Neural cell (in vitro differentiated cells): ENCODE measurements around the gene ASS1. TPM values are rescaled to one million over a fixed set of nuclear protein-coding genes. Genes with fewer than 3 reads are reported as not detected.

ENCODE experiments used
- H2AFZ ChIP-seq: fragments of 200-600, 300-800 bp; sonication (generic), shearing (Covaris generic); 2 replicates; pipeline ENCODE4 v1.6.0; 2014; ENCODE audit warnings: low read depth, mild to moderate bottlenecking, antibody characterized with exemption, low read length, moderate library complexity
- H3F3A ChIP-seq: fragments of 200-600 bp; shearing (Covaris generic); 2 replicates; pipeline ENCODE4 v1.6.1; 2016; ENCODE audit warnings: mild to moderate bottlenecking, moderate library complexity, mixed read lengths, antibody characterized with exemption, low read length; ENCODE audit not compliant: insufficient read depth, poor library complexity, severe bottlenecking
- H3K27ac ChIP-seq: fragments of 200-600, 300-800 bp; sonication (generic), shearing (Covaris generic); 2 replicates; pipeline ENCODE4 v1.5.1; 2014; ENCODE audit warnings: mild to moderate bottlenecking, low read length, moderate library complexity
- H3K27me3 ChIP-seq: fragments of 300-800, 200-600 bp; sonication (generic), shearing (Covaris generic); 2 replicates; pipeline ENCODE4 v1.6.0; 2014; ENCODE audit warnings: mild to moderate bottlenecking, low read depth, low read length, moderate library complexity; ENCODE audit not compliant: insufficient read depth
- H3K36me3 ChIP-seq: fragments of 300-800, 200-600 bp; sonication (generic), shearing (Covaris generic); 2 replicates; pipeline ENCODE4 v1.5.1; 2014; ENCODE audit warnings: mild to moderate bottlenecking, antibody characterized with exemption, low read length, moderate library complexity; ENCODE audit not compliant: insufficient read depth
- H3K4me2 ChIP-seq: fragments of 300-800, 200-600 bp; sonication (generic), shearing (Covaris generic); 2 replicates; pipeline ENCODE4 v1.6.0; 2014; ENCODE audit warnings: mild to moderate bottlenecking, low read length
- H3K4me3 ChIP-seq: fragments of 300-800, 200-600 bp; sonication (generic), shearing (Covaris generic); 2 replicates; pipeline ENCODE4 v1.5.1; 2014; ENCODE audit warnings: mild to moderate bottlenecking, low read length, moderate library complexity
- H3K79me2 ChIP-seq: fragments of 200-600 bp; shearing (Covaris generic); replicated peaks from 2 replicates; pipeline ENCODE4 v1.6.0; 2014; ENCODE audit warnings: mild to moderate bottlenecking, low read length, moderate library complexity; ENCODE audit not compliant: insufficient read depth
- H3K9ac ChIP-seq: fragments of 300-800, 200-600 bp; sonication (generic), shearing (Covaris generic); 2 replicates; pipeline ENCODE4 v1.6.1; 2016; ENCODE audit warnings: mild to moderate bottlenecking, low read length, mixed read lengths
- H3K9me2 ChIP-seq: fragments of 200-600 bp; shearing (Covaris generic); 2 replicates; pipeline ENCODE4 v1.6.1; 2016; ENCODE audit warnings: mild to moderate bottlenecking, low read length, mixed read lengths; ENCODE audit not compliant: insufficient read depth
- H3K9me3 ChIP-seq: fragments of 200-600, 300-800 bp; sonication (generic), shearing (Covaris generic); 2 replicates; pipeline ENCODE4 v1.6.1; 2016; ENCODE audit warnings: mild to moderate bottlenecking, mixed run types, low read length, moderate library complexity, mixed read lengths
- H4K20me1 ChIP-seq: fragments of 200-600 bp; shearing (Covaris generic); 2 replicates; pipeline ENCODE4 v1.6.1; 2016; ENCODE audit warnings: mild to moderate bottlenecking, mixed run types; ENCODE audit not compliant: insufficient read depth
- EP300 ChIP-seq: fragments of 450-650 bp; conservative IDR thresholded peaks from 2 replicates; pipeline ENCODE4 v1.6.1; 2014; ENCODE audit warnings: antibody characterized with exemption, mild to moderate bottlenecking, moderate library complexity; ENCODE audit not compliant: poor library complexity, severe bottlenecking
- EZH2 ChIP-seq: fragments of 200-600, 300-800 bp; shearing (Covaris generic), sonication (generic); IDR thresholded peaks from 2 replicates; pipeline ENCODE4 v1.6.1; 2014; ENCODE audit warnings: antibody characterized with exemption, low read length, borderline replicate concordance, mild to moderate bottlenecking; ENCODE audit not compliant: insufficient read depth, poor library complexity, severe bottlenecking
- MXI1 ChIP-seq: fragments of 450-650 bp; conservative IDR thresholded peaks from 2 replicates; pipeline ENCODE4 v1.6.1; 2014; ENCODE audit warnings: antibody characterized with exemption, mild to moderate bottlenecking; ENCODE audit not compliant: poor library complexity, severe bottlenecking
- POLR2AphosphoS5 ChIP-seq: IDR thresholded peaks from 2 replicates; pipeline ENCODE4 v1.6.1; 2012
- RAD21 ChIP-seq: fragments of 450-650 bp; conservative IDR thresholded peaks from 2 replicates; pipeline ENCODE4 v1.6.1; 2014; ENCODE audit warnings: antibody characterized with exemption, mild to moderate bottlenecking, moderate library complexity
- SMC3 ChIP-seq: fragments of 450-650 bp; conservative IDR thresholded peaks from 2 replicates; pipeline ENCODE4 v1.6.1; 2014; ENCODE audit warnings: antibody characterized with exemption, mild to moderate bottlenecking, moderate library complexity; ENCODE audit not compliant: poor library complexity
- TAF1 ChIP-seq: IDR thresholded peaks from 2 replicates; pipeline ENCODE4 v1.6.1; 2012; ENCODE audit warnings: low read depth
- polyA plus RNA-seq: library from polyadenylated mRNA; depleted of rRNA; stranded (reverse); fragments of >200 nt; gene quantifications from 2 replicates; pipeline ENCODE4 v1.2.3, GENCODE V29; 2014
- TF ChIP-seq, protein P1 (sequence below): IDR thresholded peaks from 2 replicates; pipeline ENCODE4 v1.6.1; 2012; ENCODE audit warnings: borderline replicate concordance
- TF ChIP-seq, protein P2 (sequence below): fragments of 450-650 bp; IDR thresholded peaks from 2 replicates; pipeline ENCODE4 v1.5.1; 2014; ENCODE audit warnings: antibody characterized with exemption, mild to moderate bottlenecking, moderate library complexity; ENCODE audit not compliant: poor library complexity, severe bottlenecking

ASS1 gene
- polyA plus RNA-seq, 1 donor from 2014 or later = 2.6 TPM

- Histone ChIP-seq H3K36me3 (no peaks in the 10 kb centered on the region), H3K9ac (no peak overlapping the region), H3K27ac (no peak overlapping the region), H3K9me3 (no peaks in the 10 kb centered on the region), H2AFZ (no peak overlapping the region), H3K79me2 (no peaks in the 10 kb centered on the region), H3K4me2 (no peak overlapping the region), H3K9me2 (no peaks in the 10 kb centered on the region), H3K27me3 (no peaks in the 10 kb centered on the region), H4K20me1 (no peaks in the 10 kb centered on the region), H3F3A (no peaks in the 10 kb centered on the region), H3K4me3 (no peak overlapping the region)
- TF ChIP-seq EZH2 (no peak), MXI1 (no peak), RAD21 (no peak), SMC3 (no peak), EP300 (no peak)
- TF ChIP-seq, protein P1, sequence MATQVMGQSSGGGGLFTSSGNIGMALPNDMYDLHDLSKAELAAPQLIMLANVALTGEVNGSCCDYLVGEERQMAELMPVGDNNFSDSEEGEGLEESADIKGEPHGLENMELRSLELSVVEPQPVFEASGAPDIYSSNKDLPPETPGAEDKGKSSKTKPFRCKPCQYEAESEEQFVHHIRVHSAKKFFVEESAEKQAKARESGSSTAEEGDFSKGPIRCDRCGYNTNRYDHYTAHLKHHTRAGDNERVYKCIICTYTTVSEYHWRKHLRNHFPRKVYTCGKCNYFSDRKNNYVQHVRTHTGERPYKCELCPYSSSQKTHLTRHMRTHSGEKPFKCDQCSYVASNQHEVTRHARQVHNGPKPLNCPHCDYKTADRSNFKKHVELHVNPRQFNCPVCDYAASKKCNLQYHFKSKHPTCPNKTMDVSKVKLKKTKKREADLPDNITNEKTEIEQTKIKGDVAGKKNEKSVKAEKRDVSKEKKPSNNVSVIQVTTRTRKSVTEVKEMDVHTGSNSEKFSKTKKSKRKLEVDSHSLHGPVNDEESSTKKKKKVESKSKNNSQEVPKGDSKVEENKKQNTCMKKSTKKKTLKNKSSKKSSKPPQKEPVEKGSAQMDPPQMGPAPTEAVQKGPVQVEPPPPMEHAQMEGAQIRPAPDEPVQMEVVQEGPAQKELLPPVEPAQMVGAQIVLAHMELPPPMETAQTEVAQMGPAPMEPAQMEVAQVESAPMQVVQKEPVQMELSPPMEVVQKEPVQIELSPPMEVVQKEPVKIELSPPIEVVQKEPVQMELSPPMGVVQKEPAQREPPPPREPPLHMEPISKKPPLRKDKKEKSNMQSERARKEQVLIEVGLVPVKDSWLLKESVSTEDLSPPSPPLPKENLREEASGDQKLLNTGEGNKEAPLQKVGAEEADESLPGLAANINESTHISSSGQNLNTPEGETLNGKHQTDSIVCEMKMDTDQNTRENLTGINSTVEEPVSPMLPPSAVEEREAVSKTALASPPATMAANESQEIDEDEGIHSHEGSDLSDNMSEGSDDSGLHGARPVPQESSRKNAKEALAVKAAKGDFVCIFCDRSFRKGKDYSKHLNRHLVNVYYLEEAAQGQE = no peak
- TF ChIP-seq, protein P2, sequence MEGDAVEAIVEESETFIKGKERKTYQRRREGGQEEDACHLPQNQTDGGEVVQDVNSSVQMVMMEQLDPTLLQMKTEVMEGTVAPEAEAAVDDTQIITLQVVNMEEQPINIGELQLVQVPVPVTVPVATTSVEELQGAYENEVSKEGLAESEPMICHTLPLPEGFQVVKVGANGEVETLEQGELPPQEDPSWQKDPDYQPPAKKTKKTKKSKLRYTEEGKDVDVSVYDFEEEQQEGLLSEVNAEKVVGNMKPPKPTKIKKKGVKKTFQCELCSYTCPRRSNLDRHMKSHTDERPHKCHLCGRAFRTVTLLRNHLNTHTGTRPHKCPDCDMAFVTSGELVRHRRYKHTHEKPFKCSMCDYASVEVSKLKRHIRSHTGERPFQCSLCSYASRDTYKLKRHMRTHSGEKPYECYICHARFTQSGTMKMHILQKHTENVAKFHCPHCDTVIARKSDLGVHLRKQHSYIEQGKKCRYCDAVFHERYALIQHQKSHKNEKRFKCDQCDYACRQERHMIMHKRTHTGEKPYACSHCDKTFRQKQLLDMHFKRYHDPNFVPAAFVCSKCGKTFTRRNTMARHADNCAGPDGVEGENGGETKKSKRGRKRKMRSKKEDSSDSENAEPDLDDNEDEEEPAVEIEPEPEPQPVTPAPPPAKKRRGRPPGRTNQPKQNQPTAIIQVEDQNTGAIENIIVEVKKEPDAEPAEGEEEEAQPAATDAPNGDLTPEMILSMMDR = no peak
Observed at GRCh38 chr9:130454812-130455325, 10.1 kb downstream of the ASS1 start.

- Histone ChIP-seq H3K4me2 (no peak overlapping the region), H3K9me2 (no peaks in the 10 kb centered on the region), H3K9me3 (no peaks in the 10 kb centered on the region), H3K79me2 (no peaks in the 10 kb centered on the region), H2AFZ (no peak overlapping the region), H3K27me3 (no peaks in the 10 kb centered on the region), H3K27ac (no peak overlapping the region), H3K4me3 (no peak overlapping the region), H3K9ac (no peak overlapping the region), H3K36me3 (no peaks in the 10 kb centered on the region), H3F3A (no peaks in the 10 kb centered on the region), H4K20me1 (no peaks in the 10 kb centered on the region)
- TF ChIP-seq, protein P2 = no peak
- no peak for TF ChIP-seq RAD21
- TF ChIP-seq, protein P1 = no peak
- TF ChIP-seq EP300 = no peak
- TF ChIP-seq POLR2AphosphoS5 = no peak
- no peak for TF ChIP-seq SMC3
- TF ChIP-seq EZH2 = no peak
- TF ChIP-seq TAF1 = no peak
- no peak for TF ChIP-seq MXI1
Observed at GRCh38 chr9:130458027-130458803, 13.5 kb downstream of the ASS1 start.
